ENCODE data around the gene PALLD.

Gene PALLD

DNA sequence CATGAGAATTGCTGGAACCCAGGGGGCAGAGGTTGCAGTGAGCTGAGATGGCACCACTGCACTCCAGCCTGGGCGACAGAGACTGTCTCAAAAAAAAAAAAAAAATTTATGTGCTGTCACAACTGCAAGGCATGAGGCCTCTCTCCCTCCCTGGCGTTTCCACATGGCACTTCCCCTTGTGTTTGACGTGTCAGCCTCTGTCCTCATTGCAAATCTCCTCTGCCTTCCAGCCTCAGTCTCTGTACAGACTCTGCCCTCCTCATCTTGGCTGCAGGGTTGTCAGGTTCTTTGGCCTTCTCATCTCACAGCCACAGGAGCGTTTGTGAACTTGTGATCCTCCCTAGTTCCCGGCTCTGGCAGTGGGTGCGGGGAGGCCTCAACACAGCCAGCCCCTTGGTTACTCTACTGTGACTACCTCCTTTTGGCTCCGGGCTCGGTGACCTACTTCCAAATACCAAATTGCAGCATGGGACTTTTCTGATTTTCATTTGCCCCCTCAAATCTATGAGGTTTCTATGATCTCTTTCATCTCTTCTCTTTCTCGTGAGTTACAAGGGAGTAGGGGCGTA lies 263.2 kb downstream of the PALLD start:
- no peak for DNase-seq (ENCODE audit: low read depth, low spot score)

DNA sequence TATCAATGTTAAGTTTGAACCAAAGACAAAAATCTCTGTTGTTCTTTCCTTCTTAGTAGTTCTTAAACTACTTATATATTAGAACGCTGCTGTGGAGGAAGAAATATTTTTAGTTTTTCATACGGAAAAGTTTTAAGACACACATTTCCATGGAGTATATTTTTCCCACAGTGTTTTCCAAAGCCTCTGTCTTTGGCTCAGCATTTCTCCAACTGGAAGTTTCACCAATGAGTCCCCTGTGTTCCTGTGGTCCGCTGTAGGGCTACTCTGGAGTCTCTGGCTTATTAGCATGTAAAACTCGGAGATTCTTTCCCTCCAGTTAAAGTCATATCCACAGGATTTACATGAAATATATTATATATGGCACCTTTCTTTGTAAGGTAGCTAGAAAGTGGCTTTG lies 264.2 kb downstream of the PALLD start:
- DNase-seq (ENCODE audit: low read depth, low spot score): no peak

DNA sequence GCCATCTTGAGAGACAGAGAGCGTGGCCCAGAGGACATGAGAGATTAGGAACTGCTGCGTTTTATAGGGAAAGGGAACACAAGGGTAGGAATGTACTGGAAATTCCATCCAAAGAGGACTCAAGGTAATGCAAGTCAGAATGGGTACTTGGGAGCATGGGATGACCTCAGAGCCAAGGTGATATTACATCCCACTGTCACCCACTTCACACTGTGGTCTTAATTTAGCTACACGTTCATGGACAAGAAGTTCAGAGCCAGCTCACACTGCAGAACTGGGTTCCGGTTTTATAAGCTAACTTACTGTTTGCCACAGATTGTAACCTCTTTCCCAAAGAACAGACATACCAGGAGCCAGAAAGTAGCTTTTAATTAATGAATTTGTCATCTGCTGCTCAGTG lies 268.5 kb downstream of the PALLD start:
- DNase-seq (ENCODE audit: low read depth, low spot score): no peak

GRCh38 chr4:168765726-168766125 lies 268.9 kb downstream of the PALLD start:
- no peak for DNase-seq (ENCODE audit: low read depth, low spot score)

GRCh38 chr4:168766604-168767316 lies 269.9 kb downstream of the PALLD start:
- no peak for DNase-seq (ENCODE audit: low read depth, low spot score)

DNA sequence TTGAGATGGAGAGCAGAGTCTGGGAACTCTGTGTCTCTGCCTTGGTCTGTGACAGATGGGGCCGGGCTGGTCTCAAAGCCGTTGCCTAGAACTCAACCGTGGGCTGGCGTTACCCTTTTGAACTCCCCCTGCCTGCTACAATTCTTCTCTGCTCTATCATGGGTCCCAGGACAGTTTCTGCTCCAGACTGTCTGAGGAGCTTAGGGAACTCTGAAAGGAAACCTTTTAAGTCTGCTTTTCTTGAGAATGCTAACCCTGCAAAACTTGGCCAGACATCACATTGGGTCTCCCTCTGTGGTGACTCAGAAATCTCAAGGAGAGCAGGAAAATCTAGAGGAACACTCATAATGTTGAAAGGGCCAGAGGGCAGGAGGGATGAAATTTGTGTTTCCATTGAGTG lies 272.6 kb downstream of the PALLD start:
- DNase-seq (ENCODE audit: low read depth, low spot score): peak; percentile 21

DNA sequence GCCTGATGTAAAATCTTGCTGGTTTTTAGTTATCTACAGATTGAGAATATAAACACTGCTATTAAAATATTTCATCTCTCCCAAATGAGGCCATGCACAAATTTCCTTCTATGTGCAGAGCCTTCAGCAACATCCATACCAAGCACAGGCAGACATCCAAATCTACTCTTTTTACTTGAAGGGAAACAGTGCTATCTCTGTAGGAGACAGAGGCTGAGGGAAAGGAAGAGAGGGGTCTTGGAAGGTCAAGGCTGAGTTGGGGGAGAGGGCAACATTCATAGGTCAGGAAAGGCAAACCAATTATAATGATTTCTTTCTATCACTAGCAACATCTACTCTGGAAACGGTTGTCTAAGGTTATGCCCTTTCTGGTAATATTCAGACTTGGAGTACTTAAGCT lies 273.0 kb downstream of the PALLD start:
- DNase-seq (ENCODE audit: low read depth, low spot score): no peak

DNA sequence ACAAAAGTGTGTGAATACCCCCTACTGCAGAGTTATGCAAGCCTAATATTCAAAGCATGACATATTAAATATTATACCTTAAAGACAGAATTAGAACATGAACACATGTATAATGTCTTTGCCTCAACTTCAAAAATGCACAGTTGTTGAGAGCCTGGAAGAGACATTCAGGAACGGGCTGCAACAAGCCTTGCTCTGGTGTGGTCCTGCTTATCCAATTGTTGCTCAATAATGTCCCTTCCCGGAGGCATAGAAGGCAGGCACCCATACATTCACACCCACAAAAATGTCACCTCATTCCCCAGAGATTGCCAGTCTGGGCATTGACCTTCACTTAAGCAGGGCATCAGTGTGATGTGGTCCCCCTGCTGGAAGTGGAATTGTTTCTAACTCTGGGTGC lies 274.4 kb downstream of the PALLD start:
- no peak for DNase-seq (ENCODE audit: low read depth, low spot score)

DNA sequence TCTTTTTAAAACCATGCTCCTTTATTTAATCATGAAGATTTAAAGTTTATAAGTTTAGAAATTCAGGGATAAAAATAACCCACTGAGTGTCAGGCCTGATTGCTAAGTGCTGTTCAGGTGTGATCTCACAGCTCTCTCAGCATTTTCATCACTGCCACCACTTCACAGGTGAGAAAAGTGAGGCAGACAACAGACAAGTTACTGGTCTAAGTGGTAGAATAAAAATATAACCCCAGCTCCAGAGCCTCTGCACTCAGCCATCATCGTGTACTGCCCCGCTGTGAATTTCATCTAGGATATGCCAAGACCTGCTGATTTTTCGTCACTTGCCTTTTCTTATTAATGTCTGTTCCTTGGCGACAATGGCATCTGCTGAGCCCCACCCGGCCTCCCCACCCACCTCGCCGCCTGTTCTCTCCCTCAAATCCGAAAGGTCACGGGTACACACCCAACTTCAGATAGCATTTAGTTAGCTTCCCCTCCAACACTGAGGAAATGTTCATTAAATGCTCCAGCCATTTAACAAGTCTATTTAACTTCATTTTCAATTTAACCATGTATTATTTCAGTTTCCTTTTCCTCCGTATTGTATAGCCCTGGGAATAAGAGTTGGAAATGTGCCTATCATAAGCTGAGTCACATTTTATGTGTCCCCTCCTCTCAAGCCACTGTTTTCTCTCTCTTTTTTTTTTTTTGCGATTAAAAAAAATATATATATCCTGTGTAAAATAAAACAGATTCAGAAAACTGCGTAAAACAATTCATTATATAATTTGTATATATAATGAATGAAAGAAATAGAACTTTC lies 276.7 kb downstream of the PALLD start:
- DNase-seq (ENCODE audit: low read depth, low spot score): no peak

GRCh38 chr4:168776382-168776781 lies 279.5 kb downstream of the PALLD start:
- DNase-seq (ENCODE audit: low read depth, low spot score): no peak

DNA sequence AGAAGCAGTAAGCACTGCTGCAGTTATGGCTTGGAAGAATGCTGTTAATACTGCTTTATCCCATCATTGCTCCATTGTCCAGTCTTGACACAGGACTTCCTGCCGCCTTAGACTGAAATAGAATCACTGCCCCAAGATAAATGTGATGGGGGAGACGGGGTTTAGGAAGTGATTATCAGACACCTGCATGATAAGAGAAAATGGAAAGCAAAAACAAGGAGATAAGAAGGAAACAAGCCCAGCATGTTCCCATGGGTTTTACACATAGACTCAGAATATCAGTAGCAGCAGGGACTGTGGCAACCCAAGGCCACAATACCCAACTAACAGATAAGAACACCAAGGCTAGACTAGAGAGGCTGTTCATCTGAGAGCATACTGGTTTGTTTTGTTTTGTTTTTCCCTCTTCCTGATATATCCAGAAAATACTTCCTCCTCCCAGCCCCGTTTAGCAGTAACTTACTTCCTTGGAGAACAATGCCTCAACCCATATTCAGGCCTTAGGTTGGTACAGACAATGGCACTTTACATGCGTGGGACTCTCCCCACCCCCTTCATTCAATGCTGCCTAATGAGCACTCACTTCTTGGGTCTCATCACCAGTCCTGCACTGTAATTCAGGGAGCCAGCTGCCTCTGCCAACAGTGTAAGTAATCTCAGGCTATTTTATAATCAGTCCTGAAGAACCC lies 280.6 kb downstream of the PALLD start:
- DNase-seq (ENCODE audit: low read depth, low spot score): no peak

- DNase-seq (ENCODE audit: low read depth, low spot score): no peak
Measured at GRCh38 chr4:168781341-168781740, 284.5 kb downstream of the PALLD start.

DNA sequence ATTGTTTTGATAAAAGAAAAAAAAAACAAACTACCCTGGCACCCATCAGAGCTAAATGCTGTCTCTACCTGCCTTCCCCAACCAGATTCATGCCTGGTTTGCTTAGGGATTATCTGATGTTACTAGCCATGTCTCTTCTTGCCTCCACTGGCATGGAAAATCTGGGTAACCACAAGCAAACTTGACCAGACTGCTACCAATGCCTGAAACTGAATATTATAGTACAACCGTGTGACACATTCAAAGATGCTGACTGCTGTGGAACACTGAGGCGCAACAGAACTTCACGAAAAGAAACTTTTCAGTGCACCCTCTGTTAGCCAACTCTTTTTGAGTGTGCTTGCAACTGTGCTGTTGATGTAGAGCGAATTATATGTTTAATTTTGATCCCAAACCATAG lies 285.1 kb downstream of the PALLD start:
- no peak for DNase-seq (ENCODE audit: low read depth, low spot score)

- no peak for DNase-seq (ENCODE audit: low read depth, low spot score)
Measured at GRCh38 chr4:168782439-168782838, 285.6 kb downstream of the PALLD start.

GRCh38 chr4:168784786-168785461 lies 288.1 kb downstream of the PALLD start:
- DNase-seq (ENCODE audit: low read depth, low spot score): no peak

- DNase-seq (ENCODE audit: low read depth, low spot score): no peak
Measured at GRCh38 chr4:168787334-168787733, 290.5 kb downstream of the PALLD start.

DNA sequence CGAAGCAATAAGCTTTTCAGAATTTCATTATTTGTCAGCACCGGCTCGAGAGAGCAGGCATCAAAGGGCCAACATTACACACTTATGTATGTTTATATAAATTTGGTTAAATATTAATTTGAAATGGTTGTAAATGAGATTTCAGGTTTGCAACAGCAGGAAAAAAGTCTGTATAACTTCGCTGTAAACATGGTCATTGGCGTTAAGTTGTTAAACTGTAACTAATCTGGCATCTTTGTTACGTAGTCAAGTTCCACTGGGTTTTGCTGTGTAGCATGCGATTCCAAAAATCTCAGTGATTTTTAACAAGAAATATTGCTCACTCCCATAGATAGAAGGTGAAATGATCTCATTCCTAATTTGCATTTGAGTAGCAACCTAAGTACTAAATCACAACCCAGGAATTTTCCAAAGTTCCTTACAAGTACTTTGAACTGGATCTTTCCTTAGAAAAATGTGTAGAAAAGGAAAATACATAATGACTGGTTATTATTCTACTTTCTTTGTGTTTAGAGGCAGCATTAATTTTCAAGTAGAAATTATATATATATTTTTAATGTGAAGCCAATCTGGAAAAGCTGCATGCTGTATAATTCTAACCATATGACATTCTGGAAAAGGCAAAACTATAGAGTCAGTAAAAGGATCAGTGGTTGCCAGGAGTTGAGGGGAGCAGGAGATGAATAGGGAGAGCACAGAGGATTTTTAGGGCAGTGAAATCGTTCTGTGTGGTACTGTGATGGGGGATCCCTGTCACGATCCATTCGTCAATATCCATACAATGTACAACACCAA lies 291.1 kb downstream of the PALLD start:
- no peak for DNase-seq (ENCODE audit: low read depth, low spot score)

DNA sequence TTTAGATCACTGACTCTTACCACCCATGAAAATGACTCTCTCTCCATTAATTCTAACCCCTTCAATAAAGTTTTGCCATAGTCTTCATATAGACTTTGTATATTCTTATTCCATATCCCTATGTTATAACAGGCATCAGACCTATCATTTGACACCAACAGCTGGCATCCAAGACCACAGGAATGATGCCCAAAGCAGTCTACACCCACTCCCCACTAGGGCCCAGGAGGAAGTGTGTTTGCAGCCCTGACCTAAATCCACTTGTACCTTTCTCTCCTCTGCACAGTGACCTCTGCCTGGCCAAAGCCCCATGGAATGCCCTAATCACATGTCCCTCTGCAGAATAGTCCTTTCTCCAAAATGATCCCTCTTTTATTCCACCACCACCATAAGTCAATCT lies 294.0 kb downstream of the PALLD start:
- DNase-seq (ENCODE audit: low read depth, low spot score): no peak

DNA sequence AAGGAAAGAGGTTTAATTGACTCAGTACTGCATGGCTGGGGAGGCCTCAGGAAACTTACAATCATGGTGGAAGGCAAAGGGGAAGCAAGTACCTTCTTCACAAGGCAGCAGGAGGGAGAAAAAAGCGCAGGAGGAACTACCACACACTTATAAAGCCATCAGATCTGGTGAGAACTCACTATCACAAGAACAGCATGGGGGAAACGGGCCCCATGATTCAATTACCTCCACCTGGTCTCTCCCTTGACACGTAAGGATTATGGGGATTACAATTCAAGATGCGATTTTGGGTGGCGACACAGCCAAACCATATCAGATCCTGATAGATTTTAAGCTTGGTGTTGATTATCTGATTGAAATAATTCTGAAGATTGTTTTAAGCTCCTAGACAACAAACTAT lies 294.5 kb downstream of the PALLD start:
- DNase-seq (ENCODE audit: low read depth, low spot score): no peak

DNA sequence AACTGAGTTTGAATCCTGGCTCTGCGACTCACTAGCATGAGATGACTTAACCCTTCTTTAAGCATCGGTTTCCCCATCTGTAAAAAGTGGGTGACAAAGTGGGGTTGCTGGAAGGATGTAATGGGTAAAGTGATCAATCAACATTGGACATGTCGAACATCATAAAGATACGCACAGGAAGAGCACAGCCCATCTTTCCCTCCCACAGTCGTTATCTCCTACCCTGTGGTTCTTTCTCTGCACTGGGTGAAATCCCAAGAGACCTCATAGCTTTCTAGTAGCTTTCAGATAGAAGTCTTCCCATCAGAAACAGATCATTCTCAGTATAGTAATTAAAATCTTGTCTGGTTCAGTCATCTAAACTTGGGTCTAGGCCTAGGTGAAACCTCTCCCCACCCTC lies 296.7 kb downstream of the PALLD start:
- no peak for DNase-seq (ENCODE audit: low read depth, low spot score)
